ENCODE measurements around the gene EFCAB13.

Gene EFCAB13

DNA sequence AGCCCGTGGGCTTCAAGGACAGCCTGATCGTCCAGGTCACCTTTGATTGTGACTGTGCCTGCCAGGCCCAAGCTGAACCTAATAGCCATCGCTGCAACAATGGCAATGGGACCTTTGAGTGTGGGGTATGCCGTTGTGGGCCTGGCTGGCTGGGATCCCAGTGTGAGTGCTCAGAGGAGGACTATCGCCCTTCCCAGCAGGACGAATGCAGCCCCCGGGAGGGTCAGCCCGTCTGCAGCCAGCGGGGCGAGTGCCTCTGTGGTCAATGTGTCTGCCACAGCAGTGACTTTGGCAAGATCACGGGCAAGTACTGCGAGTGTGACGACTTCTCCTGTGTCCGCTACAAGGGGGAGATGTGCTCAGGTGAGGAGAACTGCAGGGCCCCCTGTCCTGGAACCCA, 31.5 kb upstream of the EFCAB13 start:
- no peaks in the 10 kb centered on the region for H3K27me3 ChIP-seq (ENCODE audit: control insufficient read depth, insufficient read depth, low read length, poor library complexity, severe bottlenecking)
- no peaks in the 10 kb centered on the region for H3K9me3 ChIP-seq (ENCODE audit: control insufficient read depth, low read length)
- H3K4me3 ChIP-seq (ENCODE audit: insufficient read depth, low read depth, low read length) = no peak overlapping the region
- WGBS, 2 experiments = 96% methylated on average over 14 of the region's 14 CpGs
- H3K27ac ChIP-seq (ENCODE audit: insufficient read depth, low read depth, low read length, poor library complexity, severe bottlenecking) = no peak overlapping the region
- no peaks in the 10 kb centered on the region for H3K36me3 ChIP-seq (ENCODE audit: control insufficient read depth, insufficient read depth, low read length)
- peaks cover 19% of the 10 kb centered on the region for H3K4me1 ChIP-seq (ENCODE audit: control insufficient read depth, insufficient read depth, low read length)

DNA sequence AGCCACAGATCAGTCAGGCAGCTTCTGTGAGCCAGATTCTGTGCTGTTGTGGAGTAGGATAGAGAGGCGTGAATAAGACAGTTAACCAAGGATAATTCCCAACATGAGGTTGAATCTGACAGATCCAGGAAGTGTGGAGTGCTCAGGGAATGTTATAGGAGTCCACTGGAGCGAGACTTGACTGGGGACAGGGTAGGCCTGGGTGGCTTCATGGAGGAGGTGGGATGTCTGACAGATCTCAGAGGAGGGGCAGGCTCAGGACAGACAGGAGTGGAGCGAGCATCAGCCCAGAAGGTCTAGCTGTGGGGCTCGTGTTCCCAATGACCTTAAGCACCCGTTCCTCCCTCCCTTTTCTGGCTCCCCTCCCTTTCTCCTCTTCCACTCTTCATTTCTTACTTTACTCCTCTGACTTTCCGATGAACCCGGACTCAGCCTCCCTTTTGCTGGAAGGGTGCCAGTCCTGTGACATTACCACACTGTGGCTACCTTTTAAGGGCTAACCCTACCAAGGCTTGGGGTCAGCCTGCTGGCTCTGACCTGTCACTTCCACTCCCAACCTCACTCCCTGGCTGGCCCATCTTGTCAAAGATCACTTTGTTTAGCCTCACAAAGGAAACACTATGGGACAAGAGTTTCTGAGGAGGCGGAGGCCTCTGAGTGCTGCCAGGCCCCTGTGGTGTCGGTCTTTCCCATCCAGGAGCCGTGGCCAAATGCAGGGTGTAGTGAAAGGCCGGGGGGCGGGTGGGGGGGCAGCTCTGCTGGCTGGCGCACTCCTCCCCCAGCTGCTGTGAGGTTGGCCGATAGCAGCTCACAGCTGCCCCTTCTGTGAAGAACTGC, 28.5 kb upstream of the EFCAB13 start:
- Histone ChIP-seq H3K4me1 (ENCODE audit: control insufficient read depth, insufficient read depth, low read length) (peaks cover 19% of the 10 kb centered on the region), H3K27ac (ENCODE audit: insufficient read depth, low read depth, low read length, poor library complexity, severe bottlenecking) (peak overlapping the region; percentile 31), H3K9me3 (ENCODE audit: control insufficient read depth, low read length) (no peaks in the 10 kb centered on the region), H3K27me3 (ENCODE audit: control insufficient read depth, insufficient read depth, low read length, poor library complexity, severe bottlenecking) (no peaks in the 10 kb centered on the region), H3K4me3 (ENCODE audit: insufficient read depth, low read depth, low read length) (no peak overlapping the region), H3K36me3 (ENCODE audit: control insufficient read depth, insufficient read depth, low read length) (no peaks in the 10 kb centered on the region)
- WGBS, 2 experiments = 46 to 55% methylated on average over 14 of the region's 14 CpGs

DNA sequence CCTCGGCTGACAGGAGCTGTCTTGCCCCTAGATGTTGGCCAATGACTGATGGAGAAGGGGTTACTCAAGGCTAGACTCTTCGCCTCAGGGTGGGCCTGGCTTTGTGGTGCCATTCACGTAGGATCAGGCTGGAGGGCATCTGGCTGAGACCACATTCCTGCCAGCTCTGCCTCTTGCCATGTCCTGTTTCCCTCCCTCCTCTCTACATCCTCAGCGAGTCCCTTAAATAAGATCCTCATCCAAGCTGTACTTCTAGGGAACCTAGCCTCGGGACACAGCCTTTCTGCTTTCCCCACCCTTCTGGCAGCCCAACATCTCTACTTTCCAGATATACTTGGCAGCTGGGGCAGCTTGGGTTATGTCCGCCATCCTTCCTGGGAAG, 27.9 kb upstream of the EFCAB13 start:
- peaks cover 19% of the 10 kb centered on the region for H3K4me1 ChIP-seq (ENCODE audit: control insufficient read depth, insufficient read depth, low read length)
- peak overlapping the region; percentile 31 for H3K27ac ChIP-seq (ENCODE audit: insufficient read depth, low read depth, low read length, poor library complexity, severe bottlenecking)
- 70 to 72% methylated on average over 6 of the region's 6 CpGs for WGBS, 2 experiments
- no peaks in the 10 kb centered on the region for H3K27me3 ChIP-seq (ENCODE audit: control insufficient read depth, insufficient read depth, low read length, poor library complexity, severe bottlenecking)
- no peaks in the 10 kb centered on the region for H3K9me3 ChIP-seq (ENCODE audit: control insufficient read depth, low read length)
- H3K36me3 ChIP-seq (ENCODE audit: control insufficient read depth, insufficient read depth, low read length) = no peaks in the 10 kb centered on the region
- H3K4me3 ChIP-seq (ENCODE audit: insufficient read depth, low read depth, low read length) = no peak overlapping the region

DNA sequence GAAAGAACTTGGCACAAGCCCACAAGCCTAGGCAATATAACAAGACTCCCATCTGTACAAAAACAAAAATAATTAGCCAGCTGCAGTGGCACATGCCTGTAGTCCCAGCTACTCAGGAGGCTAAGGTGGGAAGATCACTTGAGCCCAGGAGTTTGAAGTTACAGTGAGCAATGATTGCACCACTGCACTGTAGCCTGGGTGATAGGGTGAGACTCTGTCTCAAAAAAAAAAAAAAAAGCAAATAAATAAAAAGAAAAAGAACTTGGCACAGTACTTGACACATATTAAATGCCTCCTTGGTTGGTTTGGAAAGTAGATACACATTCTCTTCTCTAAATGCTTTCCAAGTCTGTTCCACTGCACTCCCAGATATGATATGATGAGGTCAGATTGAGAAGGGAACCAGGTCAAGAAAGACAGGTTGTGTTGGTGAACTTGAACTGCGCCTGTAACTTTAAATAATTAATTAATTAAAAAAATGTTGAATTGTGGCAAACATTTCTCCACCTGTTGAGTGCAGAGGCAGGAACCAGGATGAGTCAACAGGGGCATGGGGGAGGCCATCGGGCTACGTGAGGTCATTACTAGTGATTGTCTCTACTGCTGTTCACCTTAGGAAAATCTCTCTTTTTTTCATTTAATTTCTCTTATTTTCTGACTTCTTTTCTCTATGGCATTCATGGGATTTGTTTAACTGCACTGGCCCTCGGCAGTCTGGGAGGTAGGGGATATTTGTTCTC, 25.9 kb upstream of the EFCAB13 start:
- Histone ChIP-seq H3K9me3 (ENCODE audit: control insufficient read depth, low read length) (no peaks in the 10 kb centered on the region), H3K36me3 (ENCODE audit: control insufficient read depth, insufficient read depth, low read length) (no peaks in the 10 kb centered on the region), H3K27ac (ENCODE audit: insufficient read depth, low read depth, low read length, poor library complexity, severe bottlenecking) (no peak overlapping the region), H3K4me1 (ENCODE audit: control insufficient read depth, insufficient read depth, low read length) (peaks cover 19% of the 10 kb centered on the region), H3K4me3 (ENCODE audit: insufficient read depth, low read depth, low read length) (no peak overlapping the region), H3K27me3 (ENCODE audit: control insufficient read depth, insufficient read depth, low read length, poor library complexity, severe bottlenecking) (no peaks in the 10 kb centered on the region)
- 92 to 94% methylated on average over 3 to 4 of the region's 4 CpGs for WGBS, 2 experiments

DNA sequence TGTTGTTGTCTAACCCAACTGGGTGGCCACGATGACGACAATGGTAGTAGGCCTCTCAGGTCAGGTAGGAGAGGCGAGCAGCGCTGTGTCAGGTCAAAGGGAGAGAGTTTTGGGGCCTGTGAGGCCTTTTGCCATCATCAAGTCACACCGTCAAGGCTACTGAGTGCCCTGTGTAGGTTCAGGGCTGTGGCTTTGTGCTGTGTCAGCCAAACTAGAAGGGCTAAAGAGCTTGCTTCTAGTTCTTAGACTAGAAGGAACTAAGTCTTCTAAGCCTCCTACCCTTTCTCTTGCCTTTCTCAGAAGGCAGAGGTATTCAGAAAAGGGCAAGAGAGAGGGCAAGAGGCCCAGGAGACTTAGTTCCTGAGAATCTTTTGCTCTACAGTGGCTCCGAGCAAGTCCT, 25.0 kb upstream of the EFCAB13 start:
- Histone ChIP-seq H3K4me3 (ENCODE audit: insufficient read depth, low read depth, low read length) (no peak overlapping the region), H3K27me3 (ENCODE audit: control insufficient read depth, insufficient read depth, low read length, poor library complexity, severe bottlenecking) (no peaks in the 10 kb centered on the region), H3K27ac (ENCODE audit: insufficient read depth, low read depth, low read length, poor library complexity, severe bottlenecking) (no peak overlapping the region), H3K9me3 (ENCODE audit: control insufficient read depth, low read length) (no peaks in the 10 kb centered on the region), H3K36me3 (ENCODE audit: control insufficient read depth, insufficient read depth, low read length) (no peaks in the 10 kb centered on the region), H3K4me1 (ENCODE audit: control insufficient read depth, insufficient read depth, low read length) (peaks cover 19% of the 10 kb centered on the region)
- WGBS, 2 experiments = 95% methylated on average over 6 of the region's 6 CpGs

DNA sequence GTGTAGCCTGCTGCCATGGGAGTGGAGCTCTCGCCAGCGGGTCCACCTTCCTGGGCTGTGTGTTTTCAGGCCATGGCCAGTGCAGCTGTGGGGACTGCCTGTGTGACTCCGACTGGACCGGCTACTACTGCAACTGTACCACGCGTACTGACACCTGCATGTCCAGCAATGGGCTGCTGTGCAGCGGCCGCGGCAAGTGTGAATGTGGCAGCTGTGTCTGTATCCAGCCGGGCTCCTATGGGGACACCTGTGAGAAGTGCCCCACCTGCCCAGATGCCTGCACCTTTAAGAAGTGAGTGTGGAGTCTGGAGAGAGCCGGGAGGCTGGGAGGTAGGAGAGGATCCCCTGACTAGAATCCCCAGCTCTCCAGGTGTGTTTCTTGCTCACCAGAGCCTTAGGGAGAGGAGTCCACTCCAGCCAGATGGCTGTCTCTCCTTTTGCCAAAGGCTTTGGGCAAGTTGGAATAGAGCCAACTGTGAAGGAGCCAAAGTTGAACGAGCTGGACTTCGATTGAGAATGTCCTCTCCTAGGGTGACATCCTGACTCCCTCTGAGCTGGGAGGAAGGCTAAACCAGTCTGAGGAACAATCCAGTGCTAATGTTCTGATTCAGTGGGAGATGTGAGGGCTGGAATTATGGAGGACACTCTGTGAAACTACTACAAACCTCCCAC, 24.4 kb upstream of the EFCAB13 start:
- Histone ChIP-seq H3K36me3 (ENCODE audit: control insufficient read depth, insufficient read depth, low read length) (no peaks in the 10 kb centered on the region), H3K4me1 (ENCODE audit: control insufficient read depth, insufficient read depth, low read length) (peaks cover 17% of the 10 kb centered on the region), H3K9me3 (ENCODE audit: control insufficient read depth, low read length) (no peaks in the 10 kb centered on the region), H3K4me3 (ENCODE audit: insufficient read depth, low read depth, low read length) (no peak overlapping the region), H3K27me3 (ENCODE audit: control insufficient read depth, insufficient read depth, low read length, poor library complexity, severe bottlenecking) (no peaks in the 10 kb centered on the region), H3K27ac (ENCODE audit: insufficient read depth, low read depth, low read length, poor library complexity, severe bottlenecking) (no peak overlapping the region)
- 92 to 95% methylated on average over 13 of the region's 13 CpGs for WGBS, 2 experiments

DNA sequence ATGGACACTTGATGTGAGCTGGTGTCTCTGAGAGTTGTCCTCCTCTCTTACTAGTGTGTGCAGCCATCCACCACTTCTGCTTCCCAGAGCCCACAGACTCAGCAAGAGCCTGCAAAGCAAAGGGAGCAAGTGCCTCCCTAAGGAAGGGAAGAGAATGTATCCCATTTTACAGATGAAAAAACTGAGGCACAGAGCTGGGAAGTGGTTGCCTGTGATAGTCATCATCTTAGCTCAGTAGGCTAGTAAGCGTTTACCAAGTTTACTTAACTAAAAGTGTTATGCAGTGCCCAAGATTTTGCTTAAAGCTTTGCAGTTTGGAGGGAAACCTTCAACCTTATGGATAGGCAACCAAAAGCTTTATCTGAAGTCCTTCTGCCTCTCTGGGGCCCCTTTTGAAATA, 23.0 kb upstream of the EFCAB13 start:
- Histone ChIP-seq H3K27ac (ENCODE audit: insufficient read depth, low read depth, low read length, poor library complexity, severe bottlenecking) (no peak overlapping the region), H3K4me1 (ENCODE audit: control insufficient read depth, insufficient read depth, low read length) (peaks cover 6% of the 10 kb centered on the region), H3K4me3 (ENCODE audit: insufficient read depth, low read depth, low read length) (no peak overlapping the region), H3K36me3 (ENCODE audit: control insufficient read depth, insufficient read depth, low read length) (no peaks in the 10 kb centered on the region), H3K27me3 (ENCODE audit: control insufficient read depth, insufficient read depth, low read length, poor library complexity, severe bottlenecking) (no peaks in the 10 kb centered on the region), H3K9me3 (ENCODE audit: control insufficient read depth, low read length) (no peaks in the 10 kb centered on the region)
- WGBS, 2 experiments = 81 to 96% methylated on average over 1 of the region's 1 CpG

DNA sequence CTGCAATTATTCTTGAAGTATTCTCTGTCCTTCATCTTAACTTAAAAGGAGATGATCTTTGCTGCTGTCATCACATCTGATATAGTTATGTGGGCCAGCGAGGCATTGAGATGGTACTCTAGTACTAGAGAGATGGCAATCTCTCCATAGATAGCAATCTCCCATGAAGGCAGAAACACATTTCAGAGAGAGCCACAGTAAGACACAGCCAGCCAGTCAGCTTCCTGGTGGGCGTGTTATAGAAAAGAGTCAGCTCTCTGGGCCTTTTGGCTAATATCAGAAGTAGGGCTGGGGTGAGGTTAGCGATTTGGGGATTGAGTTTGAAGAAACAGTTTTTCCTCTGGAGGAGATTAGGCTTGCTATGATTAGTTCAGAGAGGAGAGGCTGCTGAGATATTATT, 22.6 kb upstream of the EFCAB13 start:
- H3K4me3 ChIP-seq (ENCODE audit: insufficient read depth, low read depth, low read length) = no peak overlapping the region
- no peaks in the 10 kb centered on the region for H3K9me3 ChIP-seq (ENCODE audit: control insufficient read depth, low read length)
- 93 to 97% methylated on average over 3 of the region's 3 CpGs for WGBS, 2 experiments
- H3K4me1 ChIP-seq (ENCODE audit: control insufficient read depth, insufficient read depth, low read length) = peaks cover 2% of the 10 kb centered on the region
- H3K27ac ChIP-seq (ENCODE audit: insufficient read depth, low read depth, low read length, poor library complexity, severe bottlenecking) = no peak overlapping the region
- no peaks in the 10 kb centered on the region for H3K27me3 ChIP-seq (ENCODE audit: control insufficient read depth, insufficient read depth, low read length, poor library complexity, severe bottlenecking)
- H3K36me3 ChIP-seq (ENCODE audit: control insufficient read depth, insufficient read depth, low read length) = no peaks in the 10 kb centered on the region

DNA sequence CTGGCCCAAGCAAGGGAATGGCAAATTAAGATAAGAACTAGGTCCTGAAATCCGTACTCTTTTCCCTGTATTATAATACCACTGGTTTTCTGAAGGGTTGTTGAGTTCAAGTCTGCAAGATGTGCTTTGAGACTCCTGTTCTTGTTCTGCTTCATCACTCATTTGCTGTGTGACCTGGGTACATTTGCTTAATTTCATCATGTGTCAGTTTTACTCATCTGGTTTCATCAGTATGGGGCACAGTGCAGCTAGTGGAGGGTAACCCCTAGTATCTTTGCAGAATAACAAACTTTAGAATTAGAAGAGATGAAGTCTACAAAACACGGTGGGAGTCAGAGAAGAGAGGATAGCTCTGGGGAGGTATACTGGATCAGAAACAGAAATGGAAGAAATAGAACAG, 21.9 kb upstream of the EFCAB13 start:
- 94 to 95% methylated on average over 2 of the region's 2 CpGs for WGBS, 2 experiments
- Histone ChIP-seq H3K4me3 (ENCODE audit: insufficient read depth, low read depth, low read length) (no peak overlapping the region), H3K27me3 (ENCODE audit: control insufficient read depth, insufficient read depth, low read length, poor library complexity, severe bottlenecking) (no peaks in the 10 kb centered on the region), H3K9me3 (ENCODE audit: control insufficient read depth, low read length) (no peaks in the 10 kb centered on the region), H3K36me3 (ENCODE audit: control insufficient read depth, insufficient read depth, low read length) (no peaks in the 10 kb centered on the region), H3K27ac (ENCODE audit: insufficient read depth, low read depth, low read length, poor library complexity, severe bottlenecking) (no peak overlapping the region), H3K4me1 (ENCODE audit: control insufficient read depth, insufficient read depth, low read length) (no peaks in the 10 kb centered on the region)

DNA sequence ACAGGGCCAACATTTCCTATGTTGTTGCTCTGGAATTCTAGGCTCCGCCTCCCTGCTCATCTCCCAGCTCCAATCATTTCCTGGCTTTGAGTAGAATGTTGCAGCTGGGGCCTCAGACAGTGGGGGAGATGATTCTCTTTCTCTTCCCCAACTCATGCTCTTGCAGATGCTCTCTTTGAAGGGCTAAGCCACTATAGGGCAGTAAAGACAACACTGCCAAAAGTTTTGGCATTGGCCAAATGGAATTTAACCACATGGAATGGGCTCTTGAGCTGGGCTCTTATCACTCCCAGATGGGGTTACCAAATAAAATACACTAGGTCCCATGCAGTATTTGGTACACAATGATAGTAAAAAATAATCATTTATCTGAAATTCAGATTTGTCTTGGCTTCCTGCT, 19.6 kb upstream of the EFCAB13 start:
- no peaks in the 10 kb centered on the region for H3K27me3 ChIP-seq (ENCODE audit: control insufficient read depth, insufficient read depth, low read length, poor library complexity, severe bottlenecking)
- no peaks in the 10 kb centered on the region for H3K36me3 ChIP-seq (ENCODE audit: control insufficient read depth, insufficient read depth, low read length)
- no peaks in the 10 kb centered on the region for H3K9me3 ChIP-seq (ENCODE audit: control insufficient read depth, low read length)
- H3K27ac ChIP-seq (ENCODE audit: insufficient read depth, low read depth, low read length, poor library complexity, severe bottlenecking) = no peak overlapping the region
- H3K4me3 ChIP-seq (ENCODE audit: insufficient read depth, low read depth, low read length) = no peak overlapping the region
- WGBS, 2 experiments = 94 to 95% methylated on average over 1 of the region's 1 CpG
- no peaks in the 10 kb centered on the region for H3K4me1 ChIP-seq (ENCODE audit: control insufficient read depth, insufficient read depth, low read length)
